CD14-positive monocyte (primary cell): ENCODE data around the gene RBM19. TPM values are rescaled to one million over a fixed set of nuclear protein-coding genes. Genes with fewer than 3 reads are reported as not detected.

ENCODE experiments used
- DNase-seq, 3 donors: peaks; one replicate each; pipeline ENCODE4 v3.0.0-alpha.2; 2011 to 2022
- H2AFZ ChIP-seq: 2 replicates; pipeline ENCODE4 v1.6.0; 2012; ENCODE audit warnings: mild to moderate bottlenecking, low read depth, low read length, inconsistent platforms; ENCODE audit not compliant: insufficient read depth, poor library complexity, severe bottlenecking
- H3K27ac ChIP-seq, 2 donors: 1 replicate in 1 of 2; 2 replicates in 1 of 2; pipeline ENCODE4 v1.5.1; 2012 to 2013; ENCODE audit warnings: low read length in 2 of 2, control low read depth in 1 of 2, inconsistent platforms in 1 of 2, low read depth in 1 of 2, mild to moderate bottlenecking in 1 of 2
- H3K27me3 ChIP-seq, 2 donors: one replicate each; pipeline versions ENCODE4 v1.6.0 to v1.6.1; 2011 to 2013; ENCODE audit warnings: low read length in 2 of 2; ENCODE audit not compliant: control insufficient read depth in 2 of 2, insufficient read depth in 2 of 2
- H3K36me3 ChIP-seq, 2 donors: replicated peaks in 1 of 2; 1 replicate in 1 of 2; 2 replicates in 1 of 2; pipeline versions ENCODE4 v1.5.1 to v1.6.1; 2012 to 2013; ENCODE audit warnings: low read length in 2 of 2, control low read depth in 1 of 2, inconsistent platforms in 1 of 2, mild to moderate bottlenecking in 1 of 2; ENCODE audit not compliant: insufficient read depth in 2 of 2, control insufficient read depth in 1 of 2
- H3K4me1 ChIP-seq, 2 donors: 1 replicate in 1 of 2; 2 replicates in 1 of 2; pipeline versions ENCODE4 v1.5.1 to v1.6.1; 2012 to 2013; ENCODE audit warnings: low read length in 2 of 2, control low read depth in 1 of 2, inconsistent platforms in 1 of 2, mild to moderate bottlenecking in 1 of 2, moderate library complexity in 1 of 2; ENCODE audit not compliant: insufficient read depth in 2 of 2, control insufficient read depth in 1 of 2
- H3K4me2 ChIP-seq: replicated peaks from 2 replicates; pipeline ENCODE3; 2012; ENCODE audit warnings: low read length, moderate library complexity, mild to moderate bottlenecking; ENCODE audit not compliant: poor library complexity, severe bottlenecking; ENCODE audit errors: extremely low read depth
- H3K4me3 ChIP-seq, 3 experiments: fragments of 200-600 bp in 1 of 3; sonication (generic) in 1 of 3; replicated peaks in 1 of 3; 1 replicate in 2 of 3; 2 replicates in 1 of 3; pipeline ENCODE4 v1.5.1; 2011 to 2013; ENCODE audit warnings: low read length in 3 of 3, mild to moderate bottlenecking in 3 of 3, control low read depth in 2 of 3, low read depth in 2 of 3, inconsistent platforms in 1 of 3, moderate library complexity in 1 of 3
- H3K79me2 ChIP-seq: 2 replicates; pipeline ENCODE4 v1.6.0; 2012; ENCODE audit warnings: mild to moderate bottlenecking, control low read depth, inconsistent platforms, low read length, moderate library complexity; ENCODE audit not compliant: insufficient read depth
- H3K9ac ChIP-seq: 2 replicates; pipeline ENCODE4 v1.6.0; 2017; ENCODE audit warnings: low read length, mild to moderate bottlenecking; ENCODE audit not compliant: insufficient read depth, poor library complexity, severe bottlenecking
- H3K9me3 ChIP-seq, 2 donors: replicated peaks in 1 of 2; 1 replicate in 1 of 2; 2 replicates in 1 of 2; pipeline versions ENCODE4 v1.5.1 to v1.6.1; 2012 to 2013; ENCODE audit warnings: low read length in 2 of 2, control low read depth in 1 of 2; ENCODE audit not compliant: control insufficient read depth in 1 of 2, insufficient read depth in 1 of 2
- H4K20me1 ChIP-seq: 2 replicates; pipeline ENCODE4 v1.6.0; 2012; ENCODE audit warnings: mild to moderate bottlenecking, low read length, control low read depth, moderate library complexity; ENCODE audit not compliant: insufficient read depth
- H3K27ac Mint-ChIP-seq, 7 donors: one replicate each; pipeline ENCODE4 v1.8.0; 2020; ENCODE audit warnings: mild to moderate bottlenecking in 7 of 7, mixed read lengths in 7 of 7, moderate library complexity in 6 of 7, inconsistent platforms in 2 of 7
- H3K27me3 Mint-ChIP-seq, 3 donors: one replicate each; pipeline ENCODE4 v1.8.0; 2021 to 2022; ENCODE audit warnings: low read depth in 3 of 3, mild to moderate bottlenecking in 3 of 3, mixed read lengths in 3 of 3, moderate library complexity in 3 of 3, inconsistent platforms in 1 of 3
- H3K36me3 Mint-ChIP-seq, 2 donors: one replicate each; pipeline ENCODE4 v1.8.0; 2020; ENCODE audit warnings: mixed read lengths in 2 of 2, inconsistent platforms in 1 of 2, mild to moderate bottlenecking in 1 of 2
- H3K4me1 Mint-ChIP-seq: one replicate; pipeline ENCODE4 v1.8.0; 2020; ENCODE audit warnings: mild to moderate bottlenecking, mixed read lengths
- H3K4me3 Mint-ChIP-seq, 2 donors: one replicate each; pipeline ENCODE4 v1.8.0; 2020; ENCODE audit warnings: mild to moderate bottlenecking in 2 of 2, mixed read lengths in 2 of 2, moderate library complexity in 1 of 2
- H3K9me3 Mint-ChIP-seq, 7 donors: one replicate each; pipeline ENCODE4 v1.8.0; 2020 to 2022; ENCODE audit warnings: mixed read lengths in 7 of 7, mild to moderate bottlenecking in 6 of 7, moderate library complexity in 6 of 7, inconsistent platforms in 2 of 7
- WGBS: methylation state at CpG from one replicate; pipeline ENCODE4 v1.1.5; 2013; ENCODE audit warnings: missing lambda C conversion rate; ENCODE audit not compliant: insufficient coverage; 5-methylcytosine and 5-hydroxymethylcytosine counted together
- intact Hi-C, 2 donors: fragments of 100-400 bp; cut with micrococcal nuclease; formaldehyde crosslinking; loops; one replicate each; pipeline versions ENCODE4 v1.15.0 to v1.15.1; 2023
- polyA plus RNA-seq, 3 donors: library from polyadenylated mRNA; depleted of rRNA in 1 of 3; unstranded in 2 of 3; stranded (reverse) in 1 of 3; fragments of 300-500 nt in 2 of 3; fragments of >200 nt in 1 of 3; fragmentation: Illumina TruSeq in 2 of 3; gene quantifications; 1 replicate in 2 of 3; 2 replicates in 1 of 3; pipeline ENCODE4 v1.2.3, GENCODE V29; 2012 to 2021
- TF ChIP-seq, protein P1 (sequence below): fragments of 200-600 bp; IDR thresholded peaks from one replicate; pipeline ENCODE4 v1.8.0; 2022; ENCODE audit warnings: antibody characterized with exemption, mild to moderate bottlenecking

The RBM19 gene
- polyA plus RNA-seq, 3 donors, result 2.1 to 30.4 (median 2.2) TPM

DNA sequence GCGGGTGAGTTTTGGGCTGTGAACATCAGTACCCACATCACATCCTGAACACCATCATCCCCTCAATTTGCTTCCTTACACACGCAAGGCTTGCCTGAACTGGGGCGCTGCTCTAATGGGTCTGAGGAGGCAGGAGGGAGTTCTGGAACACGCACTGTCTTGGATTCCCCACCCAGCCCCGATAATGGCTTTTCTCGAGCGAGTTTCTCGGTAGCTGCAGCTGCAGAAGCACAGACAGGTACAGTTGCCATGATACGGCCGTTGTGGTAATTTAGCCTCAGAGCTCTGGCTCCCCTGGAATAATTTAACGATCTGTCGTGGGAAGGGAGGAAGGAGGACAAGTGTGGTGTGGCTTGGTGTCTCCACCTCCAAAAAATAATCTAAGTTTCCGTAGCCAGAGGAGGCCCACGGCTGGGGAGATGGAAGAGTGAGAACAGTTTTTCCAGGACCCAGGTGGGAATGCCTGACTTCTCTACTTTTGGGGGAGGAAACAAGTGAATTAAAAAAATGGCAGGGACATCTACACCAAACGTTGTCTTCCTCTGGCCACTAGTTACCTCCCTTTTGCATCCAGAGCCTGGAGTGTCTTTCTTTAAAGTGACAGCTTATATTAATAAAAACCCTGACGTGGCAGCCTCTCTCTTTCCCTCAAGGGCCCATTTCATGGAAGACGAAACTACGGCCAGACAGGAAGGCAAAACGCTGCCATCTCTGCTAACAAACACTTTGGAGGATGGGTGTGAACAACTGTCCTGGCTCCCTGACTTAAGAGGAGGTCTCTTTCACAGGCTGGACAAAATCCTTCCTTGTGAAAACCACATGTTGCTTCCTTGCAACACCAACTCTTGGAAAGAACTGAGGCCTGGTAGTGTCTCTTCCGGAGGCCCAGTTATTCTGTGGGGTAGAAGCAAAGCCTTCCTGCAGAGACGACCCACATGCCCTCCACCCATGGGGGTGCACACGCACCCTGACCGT is 84.8 kb downstream of the RBM19 start:
- Histone ChIP-seq H3K79me2 (no peaks in the 10 kb centered on the region), H3K9ac (no peak overlapping the region), H4K20me1 (no peaks in the 10 kb centered on the region), H3K36me3 (peaks cover 0 to 20% of the 10 kb centered on the region in 2 donors), H3K4me1 (no peaks in the 10 kb centered on the region), H3K4me3 (no peak overlapping the region), H2AFZ (no peak overlapping the region), H3K4me2 (no peak overlapping the region), H3K27ac (no peak overlapping the region), H3K27me3 (no peaks in the 10 kb centered on the region), H3K9me3 (no peaks in the 10 kb centered on the region)
- intact Hi-C loops, result no loop called here
- H3K27ac Mint-ChIP-seq, result no peak overlapping the region
- TF ChIP-seq, protein P1, sequence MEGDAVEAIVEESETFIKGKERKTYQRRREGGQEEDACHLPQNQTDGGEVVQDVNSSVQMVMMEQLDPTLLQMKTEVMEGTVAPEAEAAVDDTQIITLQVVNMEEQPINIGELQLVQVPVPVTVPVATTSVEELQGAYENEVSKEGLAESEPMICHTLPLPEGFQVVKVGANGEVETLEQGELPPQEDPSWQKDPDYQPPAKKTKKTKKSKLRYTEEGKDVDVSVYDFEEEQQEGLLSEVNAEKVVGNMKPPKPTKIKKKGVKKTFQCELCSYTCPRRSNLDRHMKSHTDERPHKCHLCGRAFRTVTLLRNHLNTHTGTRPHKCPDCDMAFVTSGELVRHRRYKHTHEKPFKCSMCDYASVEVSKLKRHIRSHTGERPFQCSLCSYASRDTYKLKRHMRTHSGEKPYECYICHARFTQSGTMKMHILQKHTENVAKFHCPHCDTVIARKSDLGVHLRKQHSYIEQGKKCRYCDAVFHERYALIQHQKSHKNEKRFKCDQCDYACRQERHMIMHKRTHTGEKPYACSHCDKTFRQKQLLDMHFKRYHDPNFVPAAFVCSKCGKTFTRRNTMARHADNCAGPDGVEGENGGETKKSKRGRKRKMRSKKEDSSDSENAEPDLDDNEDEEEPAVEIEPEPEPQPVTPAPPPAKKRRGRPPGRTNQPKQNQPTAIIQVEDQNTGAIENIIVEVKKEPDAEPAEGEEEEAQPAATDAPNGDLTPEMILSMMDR, result no peak
- H3K4me1 Mint-ChIP-seq, result peaks cover 3% of the 10 kb centered on the region
- peaks cover 0 to 2% (median 0%) of the 10 kb centered on the region in 3 donors for H3K27me3 Mint-ChIP-seq
- no peaks in the 10 kb centered on the region for H3K9me3 Mint-ChIP-seq
- WGBS, result 94% methylated on average over 16 of the region's 23 CpGs
- H3K36me3 Mint-ChIP-seq, result peaks cover 23 to 40% of the 10 kb centered on the region in 2 donors
- no peak for DNase-seq
- H3K4me3 Mint-ChIP-seq, result no peak overlapping the region

DNA sequence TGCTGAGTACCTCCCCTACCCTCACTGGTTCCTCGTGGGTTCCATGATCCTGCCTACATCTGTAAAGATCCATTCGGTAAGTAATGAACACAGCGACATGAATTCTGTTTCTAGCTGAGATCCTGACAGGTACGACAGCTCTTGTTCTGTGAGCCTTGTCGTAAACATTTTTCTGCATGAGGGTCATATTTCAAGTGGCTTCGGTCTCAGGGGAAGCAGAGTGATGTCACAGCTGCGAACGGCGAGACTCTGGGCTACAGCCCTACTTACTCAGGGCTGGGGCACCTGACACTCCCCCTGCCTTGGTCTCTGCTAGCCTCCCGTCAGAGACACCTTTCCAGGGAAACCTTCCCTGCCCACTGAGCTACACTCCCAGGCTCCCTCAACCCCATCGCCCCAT is 85.8 kb downstream of the RBM19 start:
- no peak overlapping the region for H3K4me3 Mint-ChIP-seq
- peaks cover 0 to 2% (median 0%) of the 10 kb centered on the region in 3 donors for H3K27me3 Mint-ChIP-seq
- TF ChIP-seq, protein P1, result no peak
- Histone ChIP-seq H3K9ac (no peak overlapping the region), H4K20me1 (no peaks in the 10 kb centered on the region), H3K79me2 (no peaks in the 10 kb centered on the region), H3K9me3 (no peaks in the 10 kb centered on the region), H3K27ac (no peak overlapping the region), H3K36me3 (peaks cover 0 to 20% of the 10 kb centered on the region in 2 donors), H3K4me3 (no peak overlapping the region), H3K4me2 (no peak overlapping the region), H3K27me3 (no peaks in the 10 kb centered on the region), H3K4me1 (no peaks in the 10 kb centered on the region), H2AFZ (no peak overlapping the region)
- H3K36me3 Mint-ChIP-seq, result peaks cover 25 to 42% of the 10 kb centered on the region in 2 donors
- no peaks in the 10 kb centered on the region for H3K9me3 Mint-ChIP-seq
- DNase-seq, result no peak
- 90% methylated on average over 11 of the region's 11 CpGs for WGBS
- H3K27ac Mint-ChIP-seq, result no peak overlapping the region
- H3K4me1 Mint-ChIP-seq, result peaks cover 7% of the 10 kb centered on the region
- intact Hi-C loops, result no loop called here
